GM21381 (cell line): ENCODE results near the gene POLR1B.
"Not testable (repeated sequence)": the region's sequence is repeated elsewhere in the genome, so short reads cannot be mapped to it uniquely, and the experiment has no call there.

Experiments
- ATAC-seq: cut with Tn5 transposase; IDR thresholded peaks from one replicate; pipeline ENCODE4 v1.9.1; 2021; ENCODE audit warnings: mild to moderate bottlenecking, moderate library complexity; ENCODE audit not compliant: unreplicated experiment

POLR1B gene, protein sequence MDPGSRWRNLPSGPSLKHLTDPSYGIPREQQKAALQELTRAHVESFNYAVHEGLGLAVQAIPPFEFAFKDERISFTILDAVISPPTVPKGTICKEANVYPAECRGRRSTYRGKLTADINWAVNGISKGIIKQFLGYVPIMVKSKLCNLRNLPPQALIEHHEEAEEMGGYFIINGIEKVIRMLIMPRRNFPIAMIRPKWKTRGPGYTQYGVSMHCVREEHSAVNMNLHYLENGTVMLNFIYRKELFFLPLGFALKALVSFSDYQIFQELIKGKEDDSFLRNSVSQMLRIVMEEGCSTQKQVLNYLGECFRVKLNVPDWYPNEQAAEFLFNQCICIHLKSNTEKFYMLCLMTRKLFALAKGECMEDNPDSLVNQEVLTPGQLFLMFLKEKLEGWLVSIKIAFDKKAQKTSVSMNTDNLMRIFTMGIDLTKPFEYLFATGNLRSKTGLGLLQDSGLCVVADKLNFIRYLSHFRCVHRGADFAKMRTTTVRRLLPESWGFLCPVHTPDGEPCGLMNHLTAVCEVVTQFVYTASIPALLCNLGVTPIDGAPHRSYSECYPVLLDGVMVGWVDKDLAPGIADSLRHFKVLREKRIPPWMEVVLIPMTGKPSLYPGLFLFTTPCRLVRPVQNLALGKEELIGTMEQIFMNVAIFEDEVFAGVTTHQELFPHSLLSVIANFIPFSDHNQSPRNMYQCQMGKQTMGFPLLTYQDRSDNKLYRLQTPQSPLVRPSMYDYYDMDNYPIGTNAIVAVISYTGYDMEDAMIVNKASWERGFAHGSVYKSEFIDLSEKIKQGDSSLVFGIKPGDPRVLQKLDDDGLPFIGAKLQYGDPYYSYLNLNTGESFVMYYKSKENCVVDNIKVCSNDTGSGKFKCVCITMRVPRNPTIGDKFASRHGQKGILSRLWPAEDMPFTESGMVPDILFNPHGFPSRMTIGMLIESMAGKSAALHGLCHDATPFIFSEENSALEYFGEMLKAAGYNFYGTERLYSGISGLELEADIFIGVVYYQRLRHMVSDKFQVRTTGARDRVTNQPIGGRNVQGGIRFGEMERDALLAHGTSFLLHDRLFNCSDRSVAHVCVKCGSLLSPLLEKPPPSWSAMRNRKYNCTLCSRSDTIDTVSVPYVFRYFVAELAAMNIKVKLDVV

DNA sequence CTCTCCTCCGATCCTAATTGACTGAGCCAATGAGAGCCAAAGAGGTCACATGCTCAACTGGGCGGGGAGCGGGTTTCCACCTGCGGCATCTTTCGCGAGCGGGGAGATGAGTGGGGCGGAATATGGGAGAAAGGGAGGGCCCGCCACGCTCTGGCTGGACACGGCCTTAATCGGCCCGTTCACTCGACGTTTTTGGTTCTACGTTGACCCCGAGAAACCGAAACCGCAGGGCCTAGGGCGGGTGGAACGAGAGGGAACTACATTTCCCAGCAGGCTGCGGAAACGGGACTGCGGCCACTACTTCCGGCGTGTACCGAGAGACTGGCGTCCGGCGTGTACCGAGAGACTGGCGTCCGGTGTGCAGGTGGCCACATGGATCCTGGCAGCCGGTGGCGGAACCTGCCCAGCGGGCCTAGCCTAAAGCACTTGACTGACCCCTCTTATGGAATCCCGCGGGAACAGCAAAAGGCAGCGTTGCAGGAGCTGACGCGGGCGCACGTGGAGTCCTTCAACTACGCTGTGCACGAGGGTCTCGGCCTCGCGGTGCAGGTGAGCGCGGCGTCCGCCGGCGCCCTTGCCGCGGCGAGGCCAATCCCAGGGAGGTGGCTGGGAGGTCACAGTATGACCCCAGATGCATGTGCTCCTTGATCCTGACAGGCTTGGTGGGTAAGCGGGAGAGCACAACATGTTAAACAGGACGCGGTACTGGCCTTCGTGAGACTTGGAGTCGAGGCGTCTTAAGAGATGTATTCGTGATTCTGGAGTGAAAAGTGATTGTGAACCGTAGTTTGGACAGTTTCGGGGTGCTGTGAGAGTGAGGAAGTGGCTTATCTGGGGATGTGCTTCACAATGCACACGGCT is at the start of gene POLR1B:
POLR1B (plus strand) TSS at position 343 of the 861 bp plus-strand sequence; CDS start at position 373, 30 bp downstream.
- peak; percentile 86 for ATAC-seq

DNA sequence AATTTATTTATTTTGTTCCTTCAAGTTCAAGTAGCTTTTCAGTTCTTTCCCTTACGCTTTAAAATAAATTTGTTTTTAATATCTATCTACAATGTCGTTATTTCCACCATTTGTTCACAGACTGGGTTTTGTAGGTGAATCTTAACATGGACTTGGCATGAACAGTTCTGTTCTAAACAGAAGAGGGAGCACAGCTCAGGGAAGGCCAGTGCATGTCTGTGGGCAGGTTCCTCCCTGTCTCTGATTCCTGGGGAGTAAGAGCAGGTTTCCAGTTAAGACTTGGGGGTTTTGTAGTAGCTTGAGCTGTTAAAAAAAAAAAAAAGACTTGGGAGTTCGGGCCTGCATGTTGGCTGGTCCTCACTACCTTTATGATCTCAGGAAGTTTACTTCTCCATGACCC is 49.2 kb upstream of the POLR1B start:
- ATAC-seq, result no peak

DNA sequence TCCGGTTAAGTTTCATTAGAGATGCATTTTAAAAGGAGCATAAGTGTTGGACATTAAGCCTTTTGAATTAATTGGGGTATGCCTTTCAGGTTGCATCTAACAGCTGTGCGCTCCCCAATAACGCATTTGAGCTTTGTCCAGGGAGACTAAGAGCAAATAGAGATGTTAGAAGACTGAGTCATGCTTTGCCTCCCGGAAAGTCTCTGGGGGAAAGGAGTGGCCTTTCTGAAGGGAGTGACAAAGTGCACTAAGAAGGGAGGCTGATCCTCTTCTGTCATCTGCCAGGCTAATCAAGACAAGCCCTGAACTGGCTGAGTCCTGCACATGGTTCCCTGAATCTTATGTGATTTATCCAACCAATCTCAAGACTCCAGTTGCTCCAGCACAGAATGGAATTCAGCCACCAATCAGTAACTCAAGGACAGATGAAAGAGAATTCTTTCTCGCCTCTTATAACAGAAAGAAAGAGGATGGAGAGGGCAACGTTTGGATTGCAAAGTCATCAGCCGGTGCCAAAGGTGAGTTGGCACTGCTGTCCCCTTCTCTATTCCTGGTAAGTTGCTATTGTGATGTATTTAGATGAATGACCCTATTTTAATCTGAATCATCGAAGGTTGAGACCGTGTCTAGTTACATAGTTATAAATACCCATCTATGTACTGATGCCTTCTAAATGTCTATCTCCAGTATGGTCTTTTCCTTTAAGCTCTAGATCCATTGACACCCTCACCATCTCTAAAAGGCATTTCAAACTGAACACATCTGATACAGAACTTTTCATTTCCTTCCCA is 48.2 kb upstream of the POLR1B start:
- ATAC-seq, result no peak

DNA sequence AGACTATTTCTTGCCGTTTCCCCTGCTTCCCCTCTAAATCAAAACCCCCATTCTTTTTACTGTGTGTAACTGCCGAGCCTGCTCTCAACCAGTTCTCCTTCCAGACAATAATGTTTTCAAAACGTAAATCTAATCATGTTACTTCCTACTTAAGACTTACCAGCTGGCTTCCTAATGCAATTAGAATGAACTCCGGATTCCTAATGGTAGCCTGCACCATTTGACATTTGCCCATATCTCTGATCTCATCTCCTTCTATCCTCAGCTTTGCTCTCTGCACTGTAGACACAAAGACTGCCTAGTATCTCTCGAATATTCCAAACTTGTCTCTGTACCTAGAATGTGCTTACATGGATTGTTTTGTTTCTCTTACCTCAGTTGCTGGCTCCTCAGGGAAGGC is 47.4 kb upstream of the POLR1B start:
- ATAC-seq, result no peak

DNA sequence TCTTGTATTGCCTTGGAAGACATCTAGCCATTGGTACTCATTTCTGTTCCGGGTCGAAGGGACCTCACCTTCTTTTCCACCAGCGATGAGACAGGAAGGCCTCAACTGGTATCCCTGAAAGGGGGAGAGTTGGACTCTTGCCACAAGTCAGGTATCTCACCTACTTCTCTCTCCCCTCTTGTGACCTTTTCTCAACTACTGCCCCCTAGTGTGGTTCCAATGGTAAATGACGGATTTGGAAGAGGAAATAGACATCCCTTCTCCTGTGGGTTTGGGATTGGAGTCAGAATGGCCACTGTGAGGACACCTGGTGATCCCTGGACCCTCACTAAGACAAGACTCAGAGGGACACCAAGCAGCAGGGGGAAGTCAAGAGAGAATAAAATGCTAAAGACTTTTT is 46.4 kb upstream of the POLR1B start:
- not testable (repeated sequence) for ATAC-seq

DNA sequence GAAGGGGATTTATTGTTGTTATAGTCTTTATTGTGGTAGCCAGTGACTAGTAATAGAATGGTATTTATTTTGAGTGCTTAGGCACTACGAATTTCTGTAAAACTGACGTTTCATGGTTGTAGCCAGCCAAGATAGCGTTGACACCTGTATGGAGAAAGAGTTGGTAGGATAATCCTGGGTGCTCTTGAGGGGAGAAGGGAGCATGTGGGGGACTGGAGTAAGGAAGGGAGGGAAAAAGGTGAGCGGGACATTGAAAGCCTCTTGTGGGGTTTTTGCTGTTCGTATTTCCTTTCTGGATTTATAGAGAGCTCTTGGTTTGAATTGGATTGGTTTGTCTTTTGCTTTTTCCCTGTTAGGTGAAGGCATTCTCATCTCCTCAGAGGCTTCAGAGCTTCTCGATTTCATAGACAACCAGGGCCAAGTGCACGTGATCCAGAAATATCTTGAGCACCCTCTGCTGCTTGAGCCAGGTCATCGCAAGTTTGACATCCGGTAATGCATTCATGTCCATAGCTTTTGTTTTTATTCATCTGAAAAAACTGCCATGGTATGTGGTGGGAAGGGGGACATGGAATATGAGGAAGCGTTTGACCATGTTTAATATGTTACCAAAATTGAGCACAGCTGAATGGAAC is 41.3 kb upstream of the POLR1B start:
- not testable (repeated sequence) for ATAC-seq

DNA sequence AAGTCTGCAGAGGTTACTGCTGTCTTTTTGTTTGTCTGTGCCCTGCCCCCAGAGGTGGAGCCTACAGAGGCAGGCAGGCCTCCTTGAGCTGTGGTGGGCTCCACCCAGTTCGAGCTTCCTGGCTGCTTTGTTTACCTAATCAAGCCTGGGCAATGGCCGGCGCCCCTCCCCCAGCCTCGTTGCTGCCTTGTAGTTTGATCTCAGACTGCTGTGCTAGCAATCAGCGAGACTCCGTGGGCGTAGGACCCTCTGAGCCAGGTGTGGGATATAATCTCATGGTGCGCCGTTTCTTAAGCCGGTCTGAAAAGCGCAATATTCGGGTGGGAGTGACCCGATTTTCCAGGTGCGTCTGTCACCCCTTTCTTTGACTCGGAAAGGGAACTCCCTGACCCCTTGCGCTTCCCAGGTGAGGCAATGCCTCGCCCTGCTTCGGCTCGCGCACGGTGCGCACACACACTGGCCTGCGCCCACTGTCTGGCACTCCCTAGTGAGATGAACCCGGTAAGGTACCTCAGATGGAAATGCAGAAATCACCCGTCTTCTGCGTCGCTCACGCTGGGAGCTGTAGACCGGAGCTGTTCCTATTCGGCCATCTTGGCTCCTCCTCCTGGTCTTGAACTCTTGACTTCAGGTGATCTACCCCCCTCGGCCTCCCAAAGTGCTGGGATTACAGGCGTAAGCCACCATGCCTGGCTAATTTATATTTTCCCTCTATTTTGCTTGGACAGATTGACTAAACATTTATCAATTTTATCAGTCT is 32.8 kb upstream of the POLR1B start:
- ATAC-seq, result not testable (repeated sequence)

DNA sequence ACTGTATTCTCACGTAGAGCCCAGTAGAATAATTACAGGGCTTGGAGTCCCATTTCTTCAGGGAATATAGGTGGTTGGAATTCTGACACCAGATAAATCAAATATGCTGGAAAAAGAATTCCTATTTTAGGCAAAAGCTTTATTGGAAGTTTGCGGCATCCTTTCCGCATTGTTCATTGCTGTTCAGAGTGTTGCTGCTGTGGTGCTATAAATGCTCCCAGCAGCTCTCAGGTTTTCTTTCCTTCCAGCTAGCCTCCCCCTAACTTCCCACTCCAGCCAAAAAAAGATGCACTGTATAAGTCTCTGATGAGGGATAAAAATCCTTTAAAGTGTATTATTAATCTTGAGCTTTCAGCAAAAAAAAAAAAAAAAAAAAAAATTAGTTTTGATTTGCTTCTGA is 25.5 kb upstream of the POLR1B start:
- no peak for ATAC-seq

DNA sequence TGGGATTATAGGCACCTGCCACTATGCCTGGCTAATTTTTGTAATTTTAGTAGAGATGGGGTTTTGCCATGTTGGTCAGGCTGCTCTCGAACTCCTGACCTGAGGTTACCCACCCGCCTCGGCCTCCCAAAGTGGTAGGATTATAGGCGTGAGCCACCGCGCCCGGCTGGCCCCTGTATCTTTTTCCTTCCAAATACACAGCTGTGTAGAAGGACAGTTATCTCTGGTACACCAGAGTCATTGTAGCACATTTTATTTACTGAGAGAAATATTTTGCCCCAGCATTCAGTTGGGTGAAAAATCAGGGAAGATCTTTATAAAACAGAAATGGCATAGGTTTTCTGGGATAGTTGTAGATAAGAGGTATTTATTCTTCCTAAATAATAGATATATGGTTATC is 23.5 kb upstream of the POLR1B start:
- no peak for ATAC-seq

DNA sequence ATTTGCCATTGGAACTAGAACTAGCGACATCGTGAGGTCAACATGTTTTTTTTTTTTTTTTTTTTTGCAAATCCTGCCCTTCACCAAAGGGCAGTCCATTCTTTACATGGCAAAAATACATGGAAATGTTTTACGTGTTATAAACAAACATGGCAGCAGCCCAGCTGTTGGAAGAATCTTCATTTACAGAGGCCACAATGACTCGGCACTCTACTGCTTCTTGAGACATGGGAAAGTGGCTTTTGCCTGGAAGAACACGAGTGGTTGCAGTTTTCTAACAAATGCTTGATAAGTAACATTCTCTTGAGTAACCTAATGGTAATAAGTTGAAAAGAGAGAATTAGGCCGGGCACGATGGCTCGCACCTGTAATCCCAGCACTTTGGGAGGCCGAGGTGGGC is 22.8 kb upstream of the POLR1B start:
- no peak for ATAC-seq

DNA sequence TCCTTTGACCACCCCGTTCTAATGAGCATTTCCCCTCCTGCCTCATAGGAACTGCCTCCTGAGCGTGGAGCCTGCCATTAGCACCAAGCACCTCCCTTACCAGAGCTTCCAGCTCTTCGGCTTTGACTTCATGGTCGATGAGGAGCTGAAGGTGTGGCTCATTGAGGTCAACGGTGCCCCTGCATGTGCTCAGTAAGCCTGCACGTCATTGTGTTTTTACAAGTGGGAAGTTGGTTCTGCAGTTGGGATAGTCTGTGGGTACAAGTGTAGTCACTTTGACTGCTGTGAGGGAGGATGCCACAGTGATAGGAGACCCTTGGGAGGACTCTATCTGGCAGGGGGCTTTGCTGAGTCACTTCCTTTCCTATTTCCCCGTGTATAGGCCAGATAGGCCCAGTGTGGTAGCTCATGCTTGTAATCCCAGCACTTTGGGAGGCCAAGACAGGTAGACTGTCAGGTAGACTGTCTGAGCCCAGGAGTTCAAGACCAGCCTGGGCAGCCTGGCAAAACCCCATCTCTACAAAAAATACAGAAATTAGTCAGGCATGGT is 22.0 kb upstream of the POLR1B start:
- no peak for ATAC-seq

DNA sequence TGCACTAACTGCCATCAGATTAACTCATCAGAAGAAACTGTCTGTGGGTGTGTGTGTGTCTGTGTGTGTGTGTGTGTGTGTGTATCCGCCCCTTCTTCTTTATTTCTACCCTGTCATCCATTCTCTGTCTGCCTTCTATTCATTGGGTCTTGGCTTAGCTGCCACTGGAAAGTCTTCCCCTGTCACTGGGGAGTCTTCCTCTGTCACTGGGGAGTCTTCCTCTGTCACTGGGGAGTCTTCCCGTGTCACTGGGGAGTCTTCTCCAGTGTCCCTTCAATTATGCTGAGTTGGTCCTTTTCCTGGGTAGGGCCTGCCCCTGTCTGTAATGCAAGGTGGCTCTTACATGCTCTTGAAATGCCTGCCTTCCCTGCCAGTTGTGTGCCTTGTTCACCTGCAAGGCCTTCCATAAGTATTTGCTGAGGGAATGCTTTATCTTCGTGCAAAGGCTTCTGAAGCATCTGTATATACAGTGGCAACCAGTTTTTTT is 18.9 kb upstream of the POLR1B start:
- ATAC-seq, result no peak

DNA sequence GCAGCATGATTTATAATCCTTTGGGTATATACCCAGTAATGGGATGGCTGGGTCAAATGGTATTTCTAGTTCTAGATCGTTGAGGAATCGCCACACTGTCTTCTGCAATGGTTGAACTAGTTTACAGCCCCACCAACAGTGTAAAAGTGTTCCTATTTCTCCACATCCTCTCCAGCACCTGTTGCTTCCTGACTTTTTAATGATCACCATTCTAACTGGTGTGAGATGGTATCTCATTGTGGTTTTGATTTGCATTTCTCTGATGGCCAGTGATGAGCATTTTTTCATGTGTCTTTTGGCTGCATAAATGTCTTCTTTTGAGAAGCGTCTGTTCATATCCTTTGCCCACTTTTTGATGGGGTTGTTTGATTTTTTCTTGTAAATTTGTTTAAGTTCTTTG is 18.0 kb upstream of the POLR1B start:
- not testable (repeated sequence) for ATAC-seq

DNA sequence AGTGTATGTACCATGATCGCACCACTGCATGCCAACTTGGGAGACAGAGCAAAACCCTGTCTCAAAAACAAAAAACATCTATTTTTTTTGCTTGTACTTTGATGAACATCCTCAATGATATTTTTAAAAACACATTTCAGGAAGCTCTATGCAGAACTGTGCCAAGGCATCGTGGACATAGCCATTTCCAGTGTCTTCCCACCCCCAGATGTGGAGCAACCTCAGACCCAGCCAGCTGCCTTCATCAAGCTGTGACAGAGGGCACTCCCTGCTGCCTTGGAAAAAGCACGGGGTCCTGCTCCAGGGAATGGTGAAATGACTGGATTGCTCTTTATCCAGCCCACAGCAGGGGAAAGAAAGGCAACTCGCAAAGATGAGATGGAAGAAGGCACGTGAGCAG is 13.7 kb upstream of the POLR1B start:
- ATAC-seq, result no peak

DNA sequence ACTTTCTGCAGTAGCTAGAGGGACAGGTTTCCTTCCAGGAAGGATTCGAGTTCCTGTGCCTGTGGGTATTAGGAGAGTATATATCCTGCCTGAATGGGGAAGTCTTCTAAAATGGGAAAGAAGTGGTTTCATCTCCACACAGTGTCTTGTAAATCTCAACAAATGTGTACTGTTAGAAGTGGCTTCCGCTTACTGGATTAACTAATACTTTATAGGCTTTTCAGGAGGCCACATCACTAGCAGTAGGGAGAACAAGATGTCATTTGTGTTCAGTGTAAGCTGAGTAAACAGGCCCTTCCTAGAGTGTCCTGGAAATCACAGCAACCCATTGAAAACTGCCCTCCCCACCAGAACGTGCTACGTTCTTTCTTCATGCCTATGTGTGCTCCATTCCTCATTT is 12.5 kb upstream of the POLR1B start:
- ATAC-seq, result no peak

DNA sequence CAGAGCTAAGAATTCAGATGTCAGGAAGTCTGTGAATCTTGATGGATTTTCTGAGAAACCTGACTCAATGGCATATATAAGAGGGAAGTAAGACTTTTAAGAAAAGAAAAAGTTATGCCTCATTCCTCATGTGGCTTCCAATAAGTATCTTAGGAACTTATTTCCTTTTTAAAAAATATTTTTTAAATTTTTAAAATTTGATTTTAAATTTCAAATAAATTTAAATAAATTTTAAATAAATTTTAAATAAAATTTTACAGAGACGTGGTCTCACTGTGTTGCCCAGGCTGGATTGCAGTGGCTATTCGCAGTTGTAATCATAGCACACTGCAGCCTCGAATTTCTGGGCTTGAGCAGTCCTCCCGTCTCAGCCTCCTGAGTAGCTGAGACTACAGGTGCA is 11.5 kb upstream of the POLR1B start:
- no peak for ATAC-seq

DNA sequence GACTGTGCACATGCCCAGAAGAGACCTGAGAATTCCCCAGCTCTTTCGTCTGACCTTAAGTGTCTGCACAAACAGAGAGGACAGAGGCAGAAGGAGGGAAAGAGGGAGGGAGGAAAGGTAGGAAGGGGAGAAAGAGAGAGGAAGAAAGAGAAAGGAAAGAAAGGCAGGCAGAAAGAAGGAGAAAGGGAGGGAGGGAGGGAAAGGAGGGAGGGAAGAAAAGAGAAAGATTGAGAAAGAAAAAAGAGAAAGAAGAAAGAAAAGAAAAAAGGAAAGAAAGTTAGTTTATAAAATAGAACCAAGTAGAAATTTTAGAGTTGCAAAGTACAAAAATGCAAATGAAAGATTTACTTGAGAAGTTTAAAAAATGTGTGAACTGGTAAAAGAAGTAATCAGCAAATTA is 7.4 kb upstream of the POLR1B start:
- no peak for ATAC-seq

DNA sequence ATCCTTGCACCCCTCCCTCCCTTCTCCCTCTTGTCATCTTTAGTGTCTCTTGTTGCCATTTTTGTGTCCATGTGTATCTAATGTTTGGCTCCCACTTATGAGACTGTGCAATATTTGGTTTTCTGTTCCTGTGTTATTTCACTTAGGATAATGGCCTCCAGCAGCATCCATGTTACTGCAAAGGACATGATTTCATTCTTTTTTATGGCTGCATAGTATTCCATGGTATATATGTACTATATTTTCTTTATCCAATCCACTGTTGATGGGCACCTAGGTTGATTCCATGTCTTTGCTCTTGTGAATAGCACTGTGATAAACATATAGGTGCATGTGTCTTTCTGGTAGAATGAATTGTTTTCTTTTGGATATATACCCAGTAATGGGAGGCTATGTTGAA is 5.6 kb upstream of the POLR1B start:
- ATAC-seq, result not testable (repeated sequence)
